ENCODE data around the gene PIGH.

The PIGH gene

DNA sequence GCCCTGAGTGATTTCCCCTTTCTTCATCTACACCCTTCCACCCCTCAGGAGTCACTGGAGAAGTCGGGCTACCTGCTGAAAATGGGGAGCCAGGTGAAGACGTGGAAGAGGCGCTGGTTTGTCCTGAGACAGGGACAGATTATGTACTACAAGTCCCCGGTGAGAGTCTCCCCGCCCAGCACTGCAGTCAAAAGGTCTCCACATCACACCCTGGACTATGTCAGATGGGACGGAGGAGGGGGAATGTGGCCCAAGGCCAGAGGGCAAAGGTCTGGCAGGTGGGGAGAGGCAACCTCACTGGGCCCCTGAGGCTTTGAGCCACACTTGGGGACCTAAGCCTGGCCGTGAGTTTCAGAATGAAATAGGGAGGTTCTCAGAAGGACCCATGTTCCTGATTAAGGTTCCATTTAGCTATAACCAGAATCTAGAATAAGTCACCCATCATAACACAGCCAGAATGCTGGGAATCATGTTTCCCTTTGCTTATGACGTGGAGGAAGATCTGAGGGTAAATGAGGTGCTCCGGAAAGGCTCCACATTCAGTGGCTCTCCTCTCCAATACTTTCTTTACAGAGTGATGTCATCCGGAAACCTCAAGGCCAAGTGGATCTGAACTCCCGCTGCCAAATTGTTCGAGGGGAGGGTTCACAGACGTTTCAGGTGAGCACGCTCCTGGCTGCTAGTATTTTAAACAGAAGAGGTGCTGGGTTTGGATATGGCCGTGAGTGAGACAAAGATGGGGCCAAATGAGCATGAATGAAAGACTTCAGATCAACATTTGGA is 26.6 kb downstream of the PIGH start:
- no peak for DNase-seq

DNA sequence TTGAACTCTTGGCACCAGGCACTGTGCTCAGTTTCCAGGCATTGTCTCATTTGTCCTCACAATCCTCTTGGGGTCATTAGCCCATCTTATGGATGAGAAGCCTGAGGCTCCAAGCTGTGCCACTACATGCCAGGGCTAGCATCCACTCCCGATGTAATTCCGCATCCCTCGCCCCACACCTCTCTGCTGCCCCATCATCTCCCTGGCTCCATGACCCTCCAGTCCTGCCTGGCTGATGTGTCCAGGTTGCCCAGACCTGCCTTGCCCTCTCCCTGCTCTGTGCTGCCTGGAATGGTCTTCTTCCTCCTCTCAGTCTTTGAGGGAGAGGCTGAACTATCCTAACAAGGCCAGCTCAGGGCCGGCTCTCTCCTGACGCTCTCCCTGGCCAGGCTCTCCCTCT is 27.5 kb downstream of the PIGH start:
- DNase-seq, result no peak

DNA sequence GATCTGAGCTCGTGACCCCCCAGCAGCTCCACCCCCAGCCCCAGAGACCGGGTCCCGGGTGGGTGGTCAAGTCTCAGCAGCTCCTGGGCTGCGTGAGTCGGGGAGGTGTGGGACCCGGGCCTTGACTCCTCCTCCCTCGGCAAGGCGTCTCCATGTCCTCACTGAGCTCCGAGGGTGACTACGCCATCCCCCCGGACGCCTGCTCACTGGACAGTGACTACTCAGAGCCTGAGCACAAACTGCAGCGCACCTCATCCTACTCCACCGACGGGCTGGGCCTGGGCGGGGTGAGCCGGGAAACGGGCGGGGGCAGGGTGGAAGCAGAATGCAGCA is 28.1 kb downstream of the PIGH start:
- DNase-seq, result no peak

DNA sequence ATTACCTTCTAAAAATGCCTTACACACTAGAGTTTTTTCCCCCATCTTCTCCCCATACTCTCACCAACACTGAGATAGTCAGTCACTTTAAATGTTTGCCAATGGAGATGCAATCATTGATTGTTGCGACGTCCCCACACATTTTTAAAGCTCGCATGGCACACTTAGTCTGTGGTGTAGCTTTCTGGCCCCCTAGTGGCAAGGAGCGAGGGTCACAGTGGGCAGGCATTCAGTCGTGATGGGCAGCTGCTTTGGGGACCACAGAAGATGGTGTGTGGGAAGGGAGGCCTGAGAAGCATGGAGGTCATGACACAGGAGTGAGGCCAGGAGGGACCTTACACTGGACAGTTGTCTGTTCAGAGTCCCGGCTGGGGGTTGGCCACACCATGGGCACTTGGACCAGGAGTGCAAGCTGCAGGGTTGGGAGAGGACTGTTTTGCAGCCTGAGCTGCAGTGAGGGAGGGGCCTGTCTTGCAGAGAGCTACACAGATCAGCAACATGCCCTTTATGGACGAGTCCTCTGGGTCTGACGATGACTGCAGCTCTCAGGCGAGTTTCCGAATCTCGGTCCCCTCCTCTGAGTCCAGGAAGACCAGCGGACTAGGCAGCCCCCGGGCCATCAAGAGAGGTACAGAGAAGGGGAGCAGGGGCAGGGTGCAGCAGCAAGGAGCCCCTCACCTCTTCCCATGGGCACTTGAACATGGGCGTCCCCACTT is 28.6 kb downstream of the PIGH start:
- peak; percentile 36 for DNase-seq

DNA sequence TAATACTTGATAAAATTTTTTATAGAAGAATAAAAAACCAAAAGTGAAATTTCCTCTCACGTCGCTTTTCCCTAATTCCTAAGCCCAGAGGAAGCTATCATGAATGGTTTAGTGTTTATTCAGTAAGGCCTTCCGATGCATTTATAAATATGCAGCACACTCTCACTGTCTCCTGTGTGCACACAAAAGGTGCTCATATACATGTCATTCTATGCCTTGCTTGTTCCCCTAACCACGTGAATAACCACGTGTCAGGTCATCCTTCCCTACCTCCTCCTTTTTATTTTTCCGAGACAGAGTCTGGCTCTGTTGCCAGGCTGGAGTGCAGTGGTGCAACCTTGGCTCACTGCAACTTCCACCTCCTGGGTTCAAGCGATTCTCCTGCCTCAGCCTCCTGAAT is 29.6 kb downstream of the PIGH start:
- DNase-seq, result no peak

DNA sequence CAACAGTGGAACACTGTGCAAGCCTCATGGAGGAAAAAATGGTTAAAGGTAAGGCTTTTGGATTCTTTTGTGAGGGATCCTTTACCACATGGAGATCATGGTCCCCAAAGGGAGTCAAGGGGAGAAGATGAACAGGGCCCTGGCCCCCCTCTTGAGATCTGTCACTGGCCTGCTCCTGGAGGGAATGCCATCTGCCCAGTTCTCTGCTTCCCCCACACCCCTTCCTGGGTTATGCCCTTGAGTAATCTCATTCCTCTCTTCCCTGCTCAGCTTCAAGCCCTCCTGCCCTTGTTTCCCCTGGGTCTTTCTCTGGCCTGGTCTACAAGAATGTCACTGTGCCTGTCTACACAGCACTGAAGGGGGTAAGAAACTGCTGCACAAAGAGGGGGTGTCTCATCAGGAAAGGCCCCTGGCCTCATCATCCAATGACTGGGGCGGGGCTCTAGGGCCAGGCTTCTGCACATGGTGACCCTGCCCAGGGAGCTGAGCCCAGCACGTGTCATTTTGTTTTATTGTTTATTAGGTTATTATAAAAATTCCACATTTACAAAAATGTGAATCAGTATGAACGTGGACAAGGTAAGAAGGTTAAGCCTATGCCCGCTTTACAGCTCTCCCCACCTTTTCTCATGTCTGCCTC is 30.3 kb downstream of the PIGH start:
- DNase-seq, result no peak

DNA sequence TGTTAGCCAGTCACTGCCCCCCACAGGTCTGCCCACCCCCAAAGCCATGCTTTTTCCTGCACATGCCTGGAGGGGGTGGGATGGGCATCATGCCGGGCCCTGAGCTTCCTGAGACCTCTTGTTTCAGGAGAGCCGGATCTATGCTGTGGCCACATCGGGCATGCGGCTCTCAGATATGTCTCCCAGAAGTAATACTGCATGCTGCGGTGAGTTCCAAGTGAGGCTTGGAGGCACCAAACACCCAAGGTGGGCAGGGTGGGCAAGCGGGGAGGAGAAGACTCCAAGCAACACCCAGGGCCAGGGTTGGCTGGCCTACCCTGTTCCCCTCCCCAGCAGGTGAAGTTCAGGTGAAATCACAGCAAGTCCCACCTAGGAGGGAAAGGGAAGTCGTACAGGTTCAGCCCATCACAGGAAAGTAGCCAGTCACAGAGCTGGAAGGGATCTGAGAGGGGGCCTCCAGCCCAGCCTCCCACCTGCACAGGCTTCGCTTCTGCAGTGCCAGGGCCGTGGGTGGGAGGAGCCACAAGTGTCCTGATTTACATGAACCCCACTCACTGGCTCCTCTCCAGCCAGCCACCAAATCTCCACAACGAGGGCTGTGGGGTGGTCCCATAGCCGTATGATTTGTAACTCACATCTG is 30.9 kb downstream of the PIGH start:
- no peak for DNase-seq

DNA sequence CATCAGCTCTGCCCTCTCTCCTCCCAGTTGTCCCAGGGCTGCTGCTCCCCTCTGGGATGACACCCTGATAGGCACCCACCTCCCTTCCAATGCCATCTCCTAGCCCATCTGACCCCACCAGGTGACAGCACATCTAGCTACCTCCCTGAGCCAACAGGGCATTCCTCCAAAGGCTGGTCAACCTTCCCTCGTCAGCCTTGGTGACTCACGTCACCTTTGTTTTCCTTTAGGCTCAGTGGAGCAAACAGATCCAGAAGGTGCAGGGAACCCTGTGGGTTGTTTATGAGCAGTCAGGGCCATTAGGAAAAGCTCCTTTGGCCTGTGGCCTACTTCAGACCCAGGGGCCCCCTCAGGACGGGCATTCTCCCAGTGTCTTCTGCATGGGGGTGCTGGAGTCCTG is 32.4 kb downstream of the PIGH start:
- no peak for DNase-seq

DNA sequence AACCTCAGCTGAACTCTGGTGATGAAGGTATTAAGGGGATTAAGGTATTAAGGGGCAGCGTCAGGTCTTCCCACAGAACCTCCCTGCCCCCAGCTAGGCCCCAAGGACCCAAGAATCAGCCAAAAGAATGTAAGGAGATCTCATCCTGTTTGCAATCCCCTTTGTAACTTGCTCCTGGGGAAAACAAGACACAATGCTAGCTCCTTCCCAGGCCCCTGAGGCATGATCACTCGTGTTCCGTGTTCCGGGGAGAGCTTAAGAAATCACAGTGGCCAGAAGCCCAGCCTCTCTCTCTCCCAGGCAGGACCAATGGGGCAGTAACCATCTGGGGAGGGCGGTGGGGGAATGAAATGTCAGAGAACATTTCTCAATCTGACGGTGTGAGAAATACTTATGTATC is 33.2 kb downstream of the PIGH start:
- DNase-seq, result no peak

DNA sequence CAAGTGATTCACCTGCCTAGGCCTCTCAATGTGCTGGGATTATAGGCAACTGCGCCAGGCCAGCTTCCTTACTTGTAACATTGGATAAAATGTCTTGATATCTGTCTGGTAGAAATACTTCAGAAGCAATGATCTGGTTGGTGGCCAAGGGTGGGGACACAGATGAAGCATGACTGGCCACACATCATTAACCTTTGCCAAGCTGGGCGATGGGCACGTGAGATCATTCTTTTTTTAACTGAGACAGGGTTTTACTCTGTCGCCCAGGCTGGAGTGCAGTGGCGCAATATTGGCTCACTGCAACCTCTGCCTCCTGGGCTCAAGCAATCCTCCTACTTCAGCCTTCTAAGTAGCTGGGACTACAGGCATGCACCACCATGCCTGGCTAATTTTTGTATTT is 35.8 kb downstream of the PIGH start:
- no peak for DNase-seq

DNA sequence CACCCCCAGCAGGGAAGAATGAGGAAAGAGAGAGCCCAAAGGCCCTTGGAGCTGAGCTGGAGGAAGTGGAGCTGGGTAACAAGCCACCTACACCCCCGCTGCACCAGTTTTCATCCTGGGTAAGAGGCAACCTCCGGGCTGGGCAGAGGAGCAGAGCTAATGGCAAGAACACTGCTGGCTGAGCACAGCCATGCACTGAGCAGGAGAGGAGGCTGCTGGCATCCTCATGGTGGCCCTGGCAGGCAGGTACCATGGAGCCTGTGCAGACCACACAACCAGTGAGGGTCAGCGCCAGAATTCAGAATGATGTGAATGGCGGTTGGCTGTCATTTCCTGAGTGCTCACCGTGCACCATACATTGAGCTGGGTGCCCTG is 37.3 kb downstream of the PIGH start:
- no peak for DNase-seq

DNA sequence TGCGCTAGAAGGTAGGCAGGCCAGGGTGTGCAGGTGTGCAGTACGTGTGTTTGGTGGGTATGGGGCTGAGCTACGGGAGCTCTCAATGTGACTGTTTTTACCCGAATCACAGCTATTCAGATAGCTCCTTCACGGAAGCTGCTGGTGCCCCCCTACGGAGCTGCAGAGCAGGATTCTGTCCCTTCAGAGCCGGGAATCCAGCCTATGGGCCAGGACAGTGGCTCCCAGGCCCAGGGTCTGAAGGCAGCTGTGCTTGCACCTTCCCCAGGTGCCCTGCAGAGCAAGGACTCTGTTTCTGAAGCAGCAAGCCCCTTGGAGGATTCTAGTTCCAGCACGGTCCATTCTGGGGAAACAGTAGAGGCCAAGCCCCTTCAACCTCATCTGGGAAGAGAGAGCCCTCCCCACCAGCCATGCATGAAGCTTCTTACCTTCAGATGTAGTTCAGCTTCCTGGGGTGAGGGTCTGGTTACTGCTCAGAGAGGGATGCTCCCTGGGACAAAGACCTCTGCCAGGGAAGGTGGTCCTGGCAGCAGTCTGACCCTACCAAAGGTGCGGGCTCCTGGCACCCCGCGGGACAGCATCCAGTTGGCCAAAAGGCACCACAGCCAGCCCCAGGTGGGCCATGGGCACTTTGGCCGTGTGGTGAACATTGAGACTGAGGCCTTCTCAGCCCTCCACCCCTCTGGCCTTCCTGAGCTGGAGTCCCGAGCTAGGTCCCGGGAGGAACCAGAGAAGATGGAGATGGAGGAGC is 37.9 kb downstream of the PIGH start:
- DNase-seq, result no peak

DNA sequence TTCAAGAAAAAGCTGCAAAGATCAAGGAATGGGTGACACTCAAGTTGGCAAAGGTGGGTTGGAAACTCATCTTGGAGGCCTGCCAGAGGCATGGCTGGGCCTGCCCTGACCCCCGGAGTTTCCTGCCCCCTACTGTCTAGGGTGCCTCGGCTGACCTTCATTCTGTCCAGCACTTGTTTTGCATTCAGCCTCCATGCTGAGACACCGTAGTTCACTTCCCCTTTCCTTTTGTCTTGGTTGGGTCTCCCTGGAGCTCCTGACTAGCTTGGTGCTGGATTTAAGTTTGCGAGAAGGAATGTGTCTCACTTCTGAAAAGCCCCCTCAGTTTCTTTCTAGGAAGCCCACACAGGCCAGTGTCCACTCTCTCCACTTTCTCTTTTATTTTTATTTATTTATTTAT is 40.4 kb downstream of the PIGH start:
- DNase-seq, result no peak

DNA sequence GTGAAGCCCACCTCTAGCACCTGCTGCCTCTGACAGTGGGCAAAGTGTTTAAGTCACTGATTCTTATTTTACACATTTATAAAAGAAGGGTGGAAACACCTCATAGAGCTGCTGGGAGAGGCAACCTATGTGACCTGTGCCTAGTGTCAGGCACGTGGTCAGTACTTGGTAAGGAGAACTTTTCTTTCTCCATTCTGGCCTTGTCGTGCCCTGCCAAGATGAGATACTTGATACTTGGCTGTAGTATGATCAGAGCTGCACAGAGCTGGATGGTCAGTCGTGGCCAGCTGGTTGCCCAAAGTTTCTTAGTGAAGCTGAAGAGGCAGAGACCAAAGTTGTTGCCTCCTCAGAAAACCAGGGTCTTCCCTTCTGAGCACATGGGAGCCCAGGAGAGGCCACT is 42.4 kb downstream of the PIGH start:
- no peak for DNase-seq

DNA sequence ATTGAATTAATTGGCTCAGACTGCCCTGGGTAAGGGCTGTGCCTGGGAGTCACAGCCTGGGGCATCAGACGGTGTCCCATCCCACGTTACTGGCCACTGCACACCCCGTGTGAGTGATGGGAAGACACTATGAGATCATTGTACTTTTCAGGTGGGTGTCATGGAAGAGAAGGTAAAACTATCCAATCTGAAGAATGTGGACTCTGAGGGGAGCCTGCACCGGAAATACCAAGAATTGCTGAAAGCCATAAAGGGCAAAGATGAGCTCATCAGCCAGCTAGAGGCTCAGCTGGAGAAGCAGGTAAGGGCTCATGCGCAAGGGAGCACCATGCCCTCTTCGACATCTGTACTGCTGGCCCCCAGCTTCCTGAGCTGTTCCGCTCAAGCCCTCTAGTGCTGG is 43.0 kb downstream of the PIGH start:
- no peak for DNase-seq

DNA sequence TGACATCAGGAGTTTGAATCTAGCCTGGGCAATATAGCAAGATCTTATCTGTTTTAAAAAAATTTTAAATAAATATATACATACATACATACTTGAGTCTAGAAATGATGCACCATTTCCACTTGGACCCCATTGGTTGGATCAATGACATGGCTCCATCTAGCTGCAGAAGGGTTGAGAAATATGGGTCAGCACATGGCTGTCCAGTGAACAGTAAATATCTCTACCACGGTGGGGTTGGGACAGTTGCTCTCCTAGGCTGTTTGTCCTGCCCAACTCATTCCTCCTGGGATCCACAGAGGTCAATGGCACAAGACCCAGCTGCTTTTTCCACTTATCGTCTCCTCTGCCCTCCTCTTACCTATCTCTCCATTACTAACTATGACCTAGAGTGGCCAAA is 43.4 kb downstream of the PIGH start:
- DNase-seq, result no peak

DNA sequence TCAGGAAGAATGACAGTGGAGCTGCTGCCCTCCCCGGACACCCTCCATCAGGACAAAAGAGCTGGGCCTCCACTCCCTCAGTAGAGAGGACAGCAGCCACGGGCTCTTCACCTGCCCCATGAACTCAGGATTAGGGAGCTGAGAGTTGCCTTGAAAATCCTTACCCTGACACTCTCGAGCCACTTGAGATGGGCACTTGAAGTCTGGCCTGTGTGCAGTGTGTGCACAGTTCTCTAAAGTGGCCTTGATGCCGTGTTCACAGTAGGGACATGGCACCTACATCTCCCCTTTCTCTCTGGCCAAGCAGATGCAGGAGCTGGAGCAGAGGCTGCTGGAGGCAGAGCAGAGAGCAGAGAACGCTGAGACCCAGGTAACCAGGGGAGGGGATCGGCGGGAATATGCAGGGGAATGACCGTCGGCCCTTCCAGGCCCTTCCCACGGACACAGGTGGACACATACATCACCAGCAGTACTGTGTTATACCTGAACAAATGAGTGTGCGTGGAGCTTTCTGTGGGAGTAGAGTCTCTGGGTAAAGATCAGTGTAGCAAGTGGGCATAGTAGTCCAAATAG is 44.5 kb downstream of the PIGH start:
- DNase-seq, result no peak

DNA sequence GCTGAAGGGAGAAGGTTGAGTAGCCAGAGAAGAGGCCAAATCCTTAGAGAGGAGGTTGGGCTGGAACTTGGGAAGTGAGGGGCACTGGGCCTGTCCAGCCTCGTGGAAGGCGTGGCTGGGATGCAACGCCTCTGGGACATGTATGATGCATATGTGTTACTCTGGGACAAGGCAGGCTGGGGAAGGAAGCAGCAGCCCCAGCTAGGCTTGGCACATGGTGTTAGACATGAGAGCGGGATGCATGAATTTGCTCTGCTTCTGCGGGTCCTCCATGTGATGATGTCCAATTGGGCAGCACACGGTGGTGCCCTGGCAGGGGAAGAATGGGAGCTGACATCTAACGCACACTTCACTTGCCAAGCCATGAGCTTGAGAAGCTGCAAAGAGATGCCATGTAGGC is 45.7 kb downstream of the PIGH start:
- DNase-seq, result no peak

DNA sequence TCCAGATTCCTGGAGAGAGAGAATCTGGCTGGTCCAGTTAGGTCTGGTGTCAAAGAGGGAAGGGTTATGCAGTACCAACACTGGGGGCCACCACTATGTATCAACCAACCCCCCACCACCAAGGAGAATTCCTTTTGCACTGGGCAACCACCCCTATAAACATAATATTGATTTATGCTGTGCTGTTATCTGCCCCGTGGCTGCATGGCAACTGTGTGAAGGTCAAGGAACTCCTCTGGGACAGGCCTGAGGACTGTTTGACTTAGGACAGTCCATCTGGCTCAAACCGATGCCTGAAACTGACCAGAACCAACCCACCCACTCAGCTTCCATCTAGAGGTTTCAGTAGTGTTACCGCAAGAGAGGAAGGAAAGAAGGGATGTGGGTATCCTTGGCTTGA is 46.5 kb downstream of the PIGH start:
- DNase-seq, result no peak

DNA sequence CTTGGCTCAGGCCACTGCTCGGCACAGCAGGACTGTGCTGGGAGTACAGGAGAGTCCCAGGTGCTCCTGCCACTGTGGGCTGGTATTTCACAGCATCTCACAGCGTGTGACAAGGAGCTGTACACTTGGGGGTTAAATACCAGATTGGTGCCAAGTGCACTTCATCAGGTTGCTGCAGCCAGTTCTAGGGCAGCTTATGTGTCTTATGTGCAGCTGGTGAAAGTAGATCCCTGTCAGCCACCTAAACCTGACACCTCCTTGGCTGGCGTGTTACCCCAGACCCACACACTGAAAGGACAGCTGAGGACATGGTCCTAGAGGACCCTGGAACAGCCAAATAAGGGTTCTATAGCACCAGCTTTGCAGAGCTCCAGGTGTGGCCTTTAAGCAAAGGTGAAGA is 48.1 kb downstream of the PIGH start:
- no peak for DNase-seq

DNA sequence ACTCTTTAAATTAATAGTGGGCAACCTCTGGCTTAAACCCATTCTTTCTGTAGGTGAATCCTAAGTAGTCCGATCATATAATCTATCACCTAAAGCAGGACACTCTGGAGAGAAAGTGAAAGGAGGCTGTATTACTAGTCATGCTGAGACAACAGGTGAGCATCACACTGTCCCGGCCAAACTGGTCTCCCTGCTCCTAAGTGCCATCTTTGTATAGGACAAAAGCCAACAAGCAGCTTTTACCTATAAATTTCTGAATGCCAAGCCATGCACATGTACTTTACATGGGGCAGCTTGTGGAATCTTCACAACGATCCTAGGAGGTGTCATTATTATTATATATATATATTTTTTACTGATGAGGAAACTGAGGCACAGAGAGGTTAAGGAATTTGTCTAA is 48.9 kb downstream of the PIGH start:
- DNase-seq, result no peak

DNA sequence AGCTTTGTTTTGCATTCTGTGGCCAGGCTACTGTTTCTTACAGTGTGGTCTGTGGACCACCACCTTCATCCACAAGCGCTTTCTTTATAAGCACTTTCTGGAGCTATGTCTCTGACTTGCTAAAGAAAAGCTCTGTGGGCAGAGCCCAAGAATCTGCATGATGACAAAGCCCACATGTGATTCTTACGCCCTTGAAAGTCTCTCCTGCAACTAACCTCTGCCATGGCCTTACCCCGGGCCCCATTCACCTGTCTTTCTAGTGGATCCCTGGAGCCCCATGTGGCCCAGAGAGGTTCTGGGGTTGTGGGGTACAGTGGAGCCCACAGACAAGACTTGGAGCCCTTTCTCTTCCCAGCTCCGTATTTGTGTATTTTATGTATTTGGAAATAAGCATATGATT is 50.3 kb downstream of the PIGH start:
- no peak for DNase-seq

DNA sequence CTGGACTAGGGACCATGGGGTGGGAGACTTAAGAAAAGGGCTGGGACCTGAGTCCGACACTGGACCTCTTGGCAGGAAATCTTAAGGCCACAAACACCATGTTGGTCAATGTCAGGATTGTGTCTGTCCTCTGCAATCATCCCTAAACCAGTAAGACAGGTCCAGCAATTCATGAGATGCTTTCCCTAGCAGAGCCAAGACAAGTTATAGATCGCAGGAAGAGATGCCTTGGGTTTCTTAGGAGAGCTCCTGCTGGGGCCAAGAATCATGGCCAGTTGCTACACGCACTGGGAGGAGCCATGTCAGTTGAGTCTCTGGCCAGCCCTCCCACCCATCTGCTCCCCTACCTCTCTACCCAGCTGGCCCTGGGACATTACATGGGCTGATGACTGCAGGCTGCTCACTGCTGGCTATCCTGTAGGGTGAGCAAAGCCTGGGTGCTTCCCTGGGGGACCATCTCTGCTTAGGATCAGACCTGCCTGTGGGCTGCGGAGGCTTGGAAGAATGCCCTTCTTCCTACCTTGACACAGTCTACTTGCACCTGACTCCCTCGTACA is 52.8 kb downstream of the PIGH start:
- DNase-seq, result no peak

Measured in GDM1 (cell line).